ENCODE data around the gene RCAN3. TPM values are rescaled to one million over a fixed set of nuclear protein-coding genes. Genes with fewer than 3 reads are reported as not detected.

The RCAN3 gene
- total RNA-seq, 1 donor from 2014 or later = 6.4 TPM

DNA sequence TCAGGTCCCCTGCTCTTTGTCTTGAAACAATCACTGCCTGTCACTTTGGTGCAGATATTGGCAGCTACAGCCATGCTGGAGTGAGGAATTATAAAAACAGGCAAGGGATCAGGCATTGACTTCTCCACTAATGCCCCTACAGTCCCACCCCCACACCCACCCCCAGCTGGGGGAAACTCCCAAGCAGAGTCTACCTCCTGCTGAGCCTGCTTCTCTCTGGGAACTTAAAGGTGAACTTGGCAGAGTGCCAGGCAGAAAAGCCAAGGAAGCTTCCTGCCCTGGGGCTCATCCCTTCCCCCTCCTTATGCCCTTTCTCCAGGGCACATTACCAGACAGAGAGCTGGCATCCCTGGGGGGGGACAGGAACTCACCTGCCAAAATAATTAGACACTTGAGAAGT, 60.0 kb downstream of the RCAN3 start:
- ATAC-seq (no peak), DNase-seq (no peak)
- intact Hi-C loops (cut with micrococcal nuclease) = no loop called here

GRCh38 chr1:24564695-24565094, 62.1 kb downstream of the RCAN3 start:
- intact Hi-C loops (cut with micrococcal nuclease) = no loop called here
- DNase-seq = no peak
- ATAC-seq = no peak

- no peak for DNase-seq
- intact Hi-C loops (cut with micrococcal nuclease) = no loop called here
These were observed 63.7 kb downstream of the RCAN3 start for GRCh38 chr1:24566236-24566867.

DNA sequence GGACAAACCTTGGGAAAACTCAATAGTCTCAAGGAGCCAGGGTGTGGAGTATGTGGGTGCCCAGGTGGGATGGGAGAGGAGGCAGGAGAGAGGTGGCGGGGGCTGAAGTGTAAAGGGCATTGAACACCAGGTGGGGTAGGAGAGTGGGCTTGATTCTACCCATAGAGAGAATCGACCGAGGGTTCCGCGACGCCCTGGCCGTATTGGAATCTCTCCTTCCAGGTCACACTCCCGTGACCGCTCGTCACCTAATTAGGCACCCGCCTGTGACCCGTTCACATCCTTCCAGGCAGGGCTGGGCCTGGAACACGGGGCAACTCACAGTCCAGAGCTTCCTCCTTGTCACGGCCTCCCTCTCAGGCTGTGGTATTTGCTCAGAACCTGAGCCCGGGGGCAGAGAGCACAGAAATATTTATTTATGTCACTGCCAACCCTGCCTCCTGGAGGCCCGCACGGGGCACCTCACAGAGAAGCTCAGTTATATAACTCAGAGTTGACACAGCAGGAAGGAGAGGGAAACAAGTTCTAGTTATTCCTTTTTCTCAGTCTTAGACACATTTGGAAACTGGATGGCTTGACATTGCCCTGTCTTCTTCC, 65.3 kb downstream of the RCAN3 start:
- intact Hi-C loops (cut with micrococcal nuclease) = no loop called here
- DNase-seq (peak; percentile 46), ATAC-seq (peak; percentile 76)

More at GRCh38 chr1:24566236-24566867, 63.7 kb downstream of the RCAN3 start:
- no peak for ATAC-seq

GRCh38 chr1:24568475-24568874, 65.8 kb downstream of the RCAN3 start:
- ATAC-seq = no peak

GRCh38 chr1:24570265-24571125, 67.9 kb downstream of the RCAN3 start:
- intact Hi-C loops (cut with micrococcal nuclease) = no loop called here
- DNase-seq = no peak
- no peak for ATAC-seq

More at GRCh38 chr1:24568475-24568874, 65.8 kb downstream of the RCAN3 start:
- intact Hi-C loops (cut with micrococcal nuclease) = no loop called here
- DNase-seq = no peak

DNA sequence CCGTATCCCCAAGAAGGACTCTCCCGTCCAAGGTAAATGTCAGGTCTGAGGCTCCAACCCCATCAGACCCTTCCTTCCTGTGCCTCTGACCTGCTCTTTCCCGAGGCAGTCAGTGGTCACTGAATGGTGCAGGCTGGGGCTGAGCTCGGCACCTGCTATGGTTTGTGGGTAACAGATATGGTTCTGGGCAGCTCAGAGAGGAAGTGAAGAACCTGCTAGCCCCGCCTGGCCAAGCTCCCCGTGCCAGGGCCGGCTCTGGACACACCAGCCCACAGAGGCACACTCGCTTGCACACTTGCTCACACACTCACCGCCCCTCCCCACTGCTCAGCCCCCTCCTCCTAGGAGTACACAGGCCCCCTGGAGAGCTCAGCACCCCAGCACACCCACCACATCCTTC, 69.7 kb downstream of the RCAN3 start:
- no peak for ATAC-seq
- no peak for DNase-seq
- intact Hi-C loops (cut with micrococcal nuclease) = no loop called here

GRCh38 chr1:24575905-24576587, 73.4 kb downstream of the RCAN3 start:
- intact Hi-C loops (cut with micrococcal nuclease) = no loop called here
- DNase-seq = no peak
- ATAC-seq = peak; percentile 24

- DNase-seq (no peak), ATAC-seq (no peak)
- intact Hi-C loops (cut with micrococcal nuclease) = no loop called here
These were observed 76.2 kb downstream of the RCAN3 start for GRCh38 chr1:24578846-24579245.

- DNase-seq (no peak), ATAC-seq (no peak)
- intact Hi-C loops (cut with micrococcal nuclease) = no loop called here
These were observed 78.1 kb downstream of the RCAN3 start for GRCh38 chr1:24580756-24581155.

DNA sequence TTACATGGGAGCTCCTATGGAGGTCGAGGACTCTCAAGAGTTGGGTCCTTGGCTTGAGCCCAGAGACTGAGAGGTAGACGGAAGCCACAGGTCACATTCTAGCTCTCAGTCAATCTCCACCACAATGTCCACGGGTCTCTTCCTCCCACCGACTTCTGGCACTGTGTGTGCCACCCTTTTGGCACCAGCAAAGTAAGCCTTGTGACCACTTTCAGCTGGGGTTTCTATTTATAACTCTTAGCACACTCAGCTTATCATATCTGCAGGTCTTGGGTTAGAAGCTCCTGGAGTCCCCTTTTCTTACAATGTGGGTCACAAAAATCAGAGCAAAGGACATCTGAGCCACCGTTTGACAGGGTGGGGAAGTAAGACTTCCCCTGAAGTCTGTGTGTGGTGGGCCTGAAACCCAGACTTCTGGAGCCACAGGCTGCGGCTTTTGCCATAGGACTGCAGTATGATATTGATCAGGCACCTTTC, 81.6 kb downstream of the RCAN3 start:
- DNase-seq (peak; percentile 32), ATAC-seq (peak; percentile 90)
- intact Hi-C loops (cut with micrococcal nuclease) = no loop called here

- ATAC-seq (no peak), DNase-seq (no peak)
- intact Hi-C loops (cut with micrococcal nuclease) = no loop called here
These were observed 83.5 kb downstream of the RCAN3 start for GRCh38 chr1:24586119-24586518.

DNA sequence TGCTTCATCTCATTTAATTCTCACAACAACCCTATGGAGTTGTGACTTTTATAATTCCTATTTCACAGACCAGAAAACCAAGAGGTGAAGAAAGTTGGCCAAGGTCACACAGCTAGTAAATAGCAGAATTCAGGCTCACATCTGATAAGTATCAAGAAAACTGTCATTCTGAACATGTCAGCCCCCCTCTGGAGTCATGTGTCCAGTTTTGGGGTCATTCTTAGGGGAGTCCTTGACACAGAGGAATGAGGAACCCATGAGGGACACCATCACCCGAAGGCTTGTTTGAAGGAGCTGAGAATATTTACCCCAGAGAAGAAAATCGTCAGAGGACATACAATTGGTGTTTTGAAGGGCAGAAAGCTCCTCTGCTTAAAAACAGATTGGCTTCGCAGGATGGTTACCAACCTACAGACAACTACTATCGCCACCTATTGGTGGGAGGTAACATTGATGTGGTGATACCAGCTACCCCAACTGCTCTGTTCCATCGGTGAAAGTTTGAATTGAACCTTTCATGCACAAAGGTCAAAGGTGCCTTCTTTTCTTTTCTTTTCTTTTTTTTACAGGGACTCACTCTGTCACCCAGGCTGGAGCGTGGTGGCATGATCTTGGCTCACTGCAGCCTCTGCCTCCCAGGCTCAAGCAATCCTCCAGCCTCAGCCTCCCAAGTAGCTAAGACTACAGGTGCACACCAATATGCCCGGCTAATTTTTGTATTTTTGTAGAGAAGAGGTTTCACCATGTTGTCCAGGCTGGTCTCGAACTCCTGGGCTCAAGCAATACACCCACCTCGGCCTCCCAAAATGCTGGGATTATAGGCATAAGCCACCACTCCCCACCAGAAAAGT, 84.6 kb downstream of the RCAN3 start:
- intact Hi-C loops (cut with micrococcal nuclease) = no loop called here
- DNase-seq (no peak), ATAC-seq (peak; percentile 42)

- no peak for ATAC-seq
- no peak for DNase-seq
- intact Hi-C loops (cut with micrococcal nuclease) = no loop called here
These were observed 85.9 kb downstream of the RCAN3 start for GRCh38 chr1:24588573-24588972.

GRCh38 chr1:24589200-24589599, 86.6 kb downstream of the RCAN3 start:
- DNase-seq (no peak), ATAC-seq (no peak)
- intact Hi-C loops (cut with micrococcal nuclease) = no loop called here

All from left ventricle myocardium superior (tissue), 1 donor.